Stimulated activated naive CD8-positive, alpha-beta T cell treated with anti-CD3 and anti-CD28 coated beads, Interleukin-15, amount 100 ng/mL, for 72 hours (primary cell): ENCODE measurements around the gene C16orf86.
"Not testable (repeated sequence)": the region's sequence is repeated elsewhere in the genome, so short reads cannot be mapped to it uniquely, and the experiment has no call there.

Experiments
- ATAC-seq: fragments of 150-1000 bp; cut with Tn5 transposase; 2 replicates; pipeline ENCODE4 v1.10.0; 2021; ENCODE audit warnings: mild to moderate bottlenecking, moderate library complexity
- DNase-seq, 2 donors: peaks; one replicate each; pipeline ENCODE4 v3.0.0; 2021 to 2022
- H3K27ac Mint-ChIP-seq, 2 donors: one replicate each; pipeline ENCODE4 v1.8.0; 2022; ENCODE audit warnings: mild to moderate bottlenecking in 2 of 2, mixed read lengths in 2 of 2, moderate library complexity in 2 of 2
- H3K27me3 Mint-ChIP-seq: one replicate; pipeline ENCODE4 v1.8.0; 2022; ENCODE audit warnings: mixed read lengths
- H3K4me1 Mint-ChIP-seq: one replicate; pipeline ENCODE4 v1.8.0; 2022; ENCODE audit warnings: mild to moderate bottlenecking, mixed read lengths
- H3K4me3 Mint-ChIP-seq, 2 donors: one replicate each; pipeline ENCODE4 v1.8.0; 2022; ENCODE audit warnings: mild to moderate bottlenecking in 2 of 2, mixed read lengths in 2 of 2, moderate library complexity in 1 of 2
- H3K9me3 Mint-ChIP-seq, 2 donors: one replicate each; pipeline ENCODE4 v1.8.0; 2022; ENCODE audit warnings: mixed read lengths in 2 of 2

The C16orf86 gene

DNA sequence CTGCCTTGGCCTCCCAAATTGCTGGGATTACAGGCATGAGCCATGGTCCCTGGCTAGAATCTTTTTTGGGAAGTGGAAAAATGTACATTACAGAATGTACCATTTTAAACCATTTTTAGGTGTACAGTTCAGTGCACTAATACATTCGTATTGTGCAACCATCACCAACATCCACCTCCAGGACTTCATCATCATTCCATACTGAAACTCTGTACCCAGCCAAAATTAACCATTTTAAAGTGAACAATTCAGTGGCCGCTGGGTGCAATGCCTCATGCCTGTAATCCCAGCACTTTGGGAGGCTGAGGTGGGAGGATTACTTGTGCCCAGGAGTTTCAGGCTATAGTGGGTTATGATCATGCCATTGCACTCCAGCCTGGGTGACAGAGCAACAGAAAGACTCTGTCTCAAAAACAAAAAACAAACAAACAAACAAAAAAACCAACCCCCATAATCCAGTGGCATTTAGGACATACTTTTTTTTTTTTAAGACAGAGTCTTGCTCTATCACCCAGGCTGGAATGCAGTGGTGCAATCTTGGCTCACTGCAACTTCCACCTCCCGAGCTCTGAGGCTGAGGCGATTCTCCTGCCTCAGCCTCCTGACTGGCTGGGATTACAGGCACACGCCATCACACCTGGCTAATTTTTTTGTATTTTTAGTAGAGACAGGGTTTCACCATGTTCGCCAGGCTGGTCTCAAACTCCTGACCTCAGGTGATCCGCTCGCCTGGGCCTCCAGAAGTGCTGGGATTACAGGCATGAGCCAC lies 27.1 kb downstream of the C16orf86 start:
- not testable (repeated sequence) for H3K27ac Mint-ChIP-seq, H3K27me3 Mint-ChIP-seq, H3K4me3 Mint-ChIP-seq, H3K4me1 Mint-ChIP-seq, H3K9me3 Mint-ChIP-seq, DNase-seq, ATAC-seq

DNA sequence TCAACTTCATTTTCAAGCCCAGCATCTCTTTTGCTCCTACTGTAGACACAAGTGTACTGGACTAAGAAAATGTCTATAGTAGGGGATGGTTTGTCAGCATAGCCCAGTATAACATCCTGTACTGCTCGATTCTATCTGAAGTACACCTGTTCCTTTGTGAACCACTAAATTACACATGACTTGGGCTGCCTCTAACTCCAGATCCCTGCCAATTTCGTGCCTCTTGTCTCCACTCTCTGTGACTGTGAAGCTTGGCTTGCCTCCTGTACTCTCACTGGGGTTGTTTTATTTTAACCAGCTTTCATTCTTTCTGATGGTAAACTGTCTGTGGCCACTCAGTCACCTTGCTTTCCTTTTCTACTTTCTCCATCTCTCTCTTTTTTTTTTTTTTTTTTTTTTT lies 28.0 kb downstream of the C16orf86 start:
- peaks cover 4% of the 10 kb centered on the region for H3K4me1 Mint-ChIP-seq
- H3K27ac Mint-ChIP-seq = no peak overlapping the region
- DNase-seq = no peak
- H3K27me3 Mint-ChIP-seq = no peaks in the 10 kb centered on the region
- ATAC-seq = no peak
- H3K4me3 Mint-ChIP-seq = no peak overlapping the region
- H3K9me3 Mint-ChIP-seq = no peaks in the 10 kb centered on the region

DNA sequence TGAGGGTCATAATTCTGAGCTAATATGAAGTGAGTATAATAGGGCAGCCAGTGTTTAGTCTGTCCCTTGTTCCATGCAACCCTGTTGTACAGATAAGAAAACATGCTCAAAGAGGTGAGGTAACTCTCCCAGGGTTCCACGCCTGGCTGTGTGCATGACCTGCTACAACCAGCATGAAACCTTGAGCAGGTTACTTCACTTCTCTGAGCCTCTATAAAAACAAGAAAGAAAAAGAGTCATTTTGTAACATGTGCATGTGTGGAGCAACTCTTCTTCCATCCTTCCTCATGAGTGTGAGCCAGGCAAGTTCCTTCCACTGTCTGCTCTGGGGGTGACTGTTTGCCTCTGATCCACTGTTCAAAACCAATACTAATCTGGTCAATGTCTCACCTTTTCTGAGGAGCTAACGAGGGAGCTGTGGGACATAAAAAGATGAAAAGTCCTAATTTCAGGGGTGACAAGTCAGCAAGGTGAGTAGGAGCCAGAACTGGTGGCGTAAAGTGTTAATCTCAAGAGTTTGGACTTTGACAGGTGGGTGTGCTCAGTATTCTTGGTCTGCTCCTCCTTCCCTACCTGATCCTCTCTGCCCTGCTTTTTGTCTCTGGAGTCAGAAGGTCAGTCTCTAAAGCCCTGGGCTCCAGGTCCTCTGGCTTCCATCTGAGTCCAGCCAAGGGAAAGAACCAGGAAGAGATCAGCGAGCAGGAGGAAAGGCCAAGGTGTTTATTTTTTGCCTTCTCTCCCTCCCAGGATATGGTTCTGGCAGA lies 31.0 kb downstream of the C16orf86 start:
- H3K9me3 Mint-ChIP-seq = no peaks in the 10 kb centered on the region
- no peak overlapping the region for H3K4me3 Mint-ChIP-seq
- ATAC-seq (no peak), DNase-seq (no peak)
- no peaks in the 10 kb centered on the region for H3K27me3 Mint-ChIP-seq
- H3K27ac Mint-ChIP-seq = no peak overlapping the region
- H3K4me1 Mint-ChIP-seq = peaks cover 2% of the 10 kb centered on the region

DNA sequence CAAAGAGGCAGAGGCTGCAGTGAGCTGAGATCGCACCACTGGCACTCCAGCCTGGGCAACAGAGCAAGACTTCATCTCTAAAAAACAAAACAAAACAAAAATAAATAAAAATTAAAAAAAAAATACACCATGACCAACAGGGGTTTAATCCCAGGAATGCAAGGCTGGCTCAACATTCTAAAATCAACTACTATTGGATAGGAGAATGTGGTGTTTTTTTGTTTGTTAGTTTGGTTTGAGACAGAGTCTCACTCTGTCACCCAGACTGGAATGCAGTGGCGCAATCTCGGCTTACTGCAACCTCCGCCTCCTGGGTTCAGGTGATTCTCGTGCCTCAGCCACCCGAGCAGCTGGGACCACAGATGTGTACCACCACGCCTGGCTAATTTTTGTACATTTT lies 32.7 kb downstream of the C16orf86 start:
- Mint-ChIP-seq H3K9me3 (no peaks in the 10 kb centered on the region), H3K27me3 (no peaks in the 10 kb centered on the region), H3K27ac (no peak overlapping the region), H3K4me3 (no peak overlapping the region), H3K4me1 (peaks cover 15% of the 10 kb centered on the region)
- no peak for DNase-seq
- no peak for ATAC-seq

- DNase-seq = no peak
- Mint-ChIP-seq H3K27me3 (no peaks in the 10 kb centered on the region), H3K4me3 (no peak overlapping the region), H3K27ac (no peak overlapping the region), H3K4me1 (peaks cover 20% of the 10 kb centered on the region), H3K9me3 (no peaks in the 10 kb centered on the region)
- ATAC-seq = no peak
Measured at GRCh38 chr16:67701420-67701819, 34.8 kb downstream of the C16orf86 start.

- Mint-ChIP-seq H3K4me3 (no peak overlapping the region), H3K4me1 (peaks cover 20% of the 10 kb centered on the region), H3K27ac (no peak overlapping the region), H3K27me3 (no peaks in the 10 kb centered on the region), H3K9me3 (no peaks in the 10 kb centered on the region)
- ATAC-seq (no peak), DNase-seq (no peak)
Measured at GRCh38 chr16:67702130-67702529, 35.5 kb downstream of the C16orf86 start.

- no peaks in the 10 kb centered on the region for H3K9me3 Mint-ChIP-seq
- no peaks in the 10 kb centered on the region for H3K27me3 Mint-ChIP-seq
- H3K4me1 Mint-ChIP-seq = peaks cover 20% of the 10 kb centered on the region
- H3K27ac Mint-ChIP-seq = peak overlapping the region; percentile 47 to 90
- peak overlapping the region in 1 of 2 donors; percentile 19 for H3K4me3 Mint-ChIP-seq
- DNase-seq = peak; percentile 4 to 33
- ATAC-seq = peak; percentile 98
Measured at GRCh38 chr16:67703626-67704025, 37.0 kb downstream of the C16orf86 start.

GRCh38 chr16:67704110-67704509 lies 37.5 kb downstream of the C16orf86 start:
- no peak overlapping the region for H3K27ac Mint-ChIP-seq
- H3K4me3 Mint-ChIP-seq = no peak overlapping the region
- H3K4me1 Mint-ChIP-seq = peaks cover 20% of the 10 kb centered on the region
- no peak for DNase-seq
- H3K9me3 Mint-ChIP-seq = no peaks in the 10 kb centered on the region
- no peaks in the 10 kb centered on the region for H3K27me3 Mint-ChIP-seq
- no peak for ATAC-seq

GRCh38 chr16:67707210-67707609 lies 40.6 kb downstream of the C16orf86 start:
- Mint-ChIP-seq H3K4me3 (no peak overlapping the region), H3K4me1 (peaks cover 20% of the 10 kb centered on the region), H3K27ac (no peak overlapping the region), H3K27me3 (no peaks in the 10 kb centered on the region), H3K9me3 (no peaks in the 10 kb centered on the region)
- ATAC-seq (no peak), DNase-seq (no peak)

GRCh38 chr16:67707790-67708189 lies 41.2 kb downstream of the C16orf86 start:
- ATAC-seq = no peak
- Mint-ChIP-seq H3K4me3 (no peak overlapping the region), H3K4me1 (peaks cover 20% of the 10 kb centered on the region), H3K27me3 (no peaks in the 10 kb centered on the region), H3K9me3 (no peaks in the 10 kb centered on the region), H3K27ac (no peak overlapping the region)
- no peak for DNase-seq

DNA sequence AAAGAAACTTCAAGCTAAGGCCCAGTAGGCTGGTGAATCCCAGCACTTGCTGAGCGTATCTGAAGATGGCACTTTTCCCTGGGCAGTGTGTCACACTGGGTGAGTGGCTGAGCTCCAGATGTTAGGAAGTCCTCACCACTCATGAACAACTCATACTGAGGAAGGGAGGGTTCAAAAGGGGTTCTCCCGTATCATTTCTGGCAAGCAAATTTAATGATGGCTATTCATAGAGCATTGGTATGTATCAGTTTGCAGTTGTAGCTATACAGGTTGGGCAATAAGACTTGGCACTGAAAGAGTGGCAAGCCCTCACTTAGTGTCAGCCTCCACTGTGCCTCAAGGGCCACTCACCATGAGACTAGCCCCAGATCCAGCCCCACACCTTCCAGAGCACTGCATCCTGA lies 41.8 kb downstream of the C16orf86 start:
- H3K27ac Mint-ChIP-seq = no peak overlapping the region
- H3K4me3 Mint-ChIP-seq = no peak overlapping the region
- DNase-seq = no peak
- peaks cover 14% of the 10 kb centered on the region for H3K4me1 Mint-ChIP-seq
- no peak for ATAC-seq
- no peaks in the 10 kb centered on the region for H3K9me3 Mint-ChIP-seq
- no peaks in the 10 kb centered on the region for H3K27me3 Mint-ChIP-seq

DNA sequence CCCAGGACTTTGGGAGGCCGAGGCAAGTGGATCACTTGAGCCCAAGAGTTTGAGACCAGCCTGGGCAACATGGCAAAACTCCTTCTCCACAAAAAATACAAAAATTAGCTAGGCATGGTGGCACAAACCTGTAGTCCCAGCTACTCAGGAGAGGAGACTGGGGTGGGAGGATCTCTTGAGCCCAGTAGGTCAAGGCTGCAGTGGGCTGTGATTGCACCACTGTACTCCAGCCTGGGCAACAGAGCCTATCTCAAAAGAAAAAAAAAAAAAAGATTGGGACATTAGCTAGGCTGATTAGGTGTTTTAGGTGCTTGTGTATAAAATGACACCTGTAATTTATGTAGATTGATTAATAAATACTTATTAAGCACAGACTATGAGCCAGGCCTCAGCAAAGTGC lies 42.4 kb downstream of the C16orf86 start:
- Mint-ChIP-seq H3K27ac (no peak overlapping the region), H3K4me1 (peaks cover 7% of the 10 kb centered on the region)

GRCh38 chr16:67710607-67711006 lies 44.0 kb downstream of the C16orf86 start:
- H3K9me3 Mint-ChIP-seq = no peaks in the 10 kb centered on the region
- no peak overlapping the region for H3K4me3 Mint-ChIP-seq
- no peaks in the 10 kb centered on the region for H3K4me1 Mint-ChIP-seq
- H3K27ac Mint-ChIP-seq = no peak overlapping the region
- no peak for DNase-seq
- H3K27me3 Mint-ChIP-seq = no peaks in the 10 kb centered on the region
- ATAC-seq = no peak

More for the DNA sequence above, 42.4 kb downstream of the C16orf86 start:
- H3K27me3 Mint-ChIP-seq = no peaks in the 10 kb centered on the region
- DNase-seq = no peak
- no peaks in the 10 kb centered on the region for H3K9me3 Mint-ChIP-seq
- no peak for ATAC-seq
- H3K4me3 Mint-ChIP-seq = no peak overlapping the region

GRCh38 chr16:67713647-67714273 lies 47.1 kb downstream of the C16orf86 start:
- H3K27me3 Mint-ChIP-seq = no peaks in the 10 kb centered on the region
- no peak overlapping the region for H3K4me3 Mint-ChIP-seq
- no peak for ATAC-seq
- peaks cover 15% of the 10 kb centered on the region for H3K4me1 Mint-ChIP-seq
- H3K9me3 Mint-ChIP-seq = no peaks in the 10 kb centered on the region
- H3K27ac Mint-ChIP-seq = peak overlapping the region in 1 of 2 donors; percentile 24
- no peak for DNase-seq

DNA sequence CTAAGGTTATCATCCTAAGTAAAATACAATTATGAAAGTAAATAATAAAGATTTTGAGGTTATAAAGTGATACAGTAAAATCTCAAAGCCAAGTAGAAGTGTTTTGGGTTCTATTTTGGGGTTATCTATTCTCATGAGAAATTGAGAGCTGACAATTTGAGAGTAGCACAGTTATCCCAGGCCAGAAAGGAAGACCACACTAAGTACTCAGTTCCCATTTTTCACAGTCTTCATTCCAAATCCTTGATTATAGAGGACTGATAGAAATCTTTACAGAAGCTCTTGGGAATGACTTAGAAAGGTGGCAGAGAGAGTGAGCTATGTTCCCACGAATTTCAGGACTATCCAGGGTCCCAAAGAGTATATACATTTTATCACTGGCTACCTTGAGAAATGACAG lies 47.9 kb downstream of the C16orf86 start:
- no peak overlapping the region for H3K27ac Mint-ChIP-seq
- peaks cover 19% of the 10 kb centered on the region for H3K4me1 Mint-ChIP-seq
- no peak for ATAC-seq
- no peak for DNase-seq
- no peak overlapping the region for H3K4me3 Mint-ChIP-seq
- no peaks in the 10 kb centered on the region for H3K27me3 Mint-ChIP-seq
- no peaks in the 10 kb centered on the region for H3K9me3 Mint-ChIP-seq

- Mint-ChIP-seq H3K9me3 (no peaks in the 10 kb centered on the region), H3K4me3 (no peak overlapping the region), H3K27me3 (no peaks in the 10 kb centered on the region), H3K4me1 (peaks cover 29% of the 10 kb centered on the region), H3K27ac (no peak overlapping the region)
- ATAC-seq (no peak), DNase-seq (no peak)
Measured at GRCh38 chr16:67716097-67716496, 49.5 kb downstream of the C16orf86 start.
